IMR-90 (cell line): ENCODE data around the gene GALNT9. TPM values are rescaled to one million over a fixed set of nuclear protein-coding genes. Genes with fewer than 3 reads are reported as not detected.

ENCODE experiments used
- ATAC-seq: fragments of 200-7000 bp; cut with Tn5 transposase; 2 replicates; pipeline ENCODE4 v1.9.1; 2020; ENCODE audit warnings: low read depth, mild to moderate bottlenecking, moderate library complexity
- BruUV-seq: library from RNA; stranded (reverse); fragments of 400-500 nt; replicated peaks from 2 replicates; lab custom pipeline; 2021; lab: Mats Ljungman, UMichigan
- CTCF ChIA-PET: fragments of 300-600 bp; formaldehyde crosslinking; extraction: SDS; loops from one replicate; lab custom pipeline; 2021; ENCODE audit warnings: antibody characterized with exemption; lab: Yijun Ruan, JAX
- POLR2A ChIA-PET: fragments of 300-600 bp; sonication (Branson Sonifier 250); formaldehyde crosslinking; loops from one replicate; lab custom pipeline; 2022; ENCODE audit warnings: antibody characterized with exemption; ENCODE audit not compliant: unreplicated experiment; lab: Charles Lee
- DNase-seq: peaks from one replicate; pipeline ENCODE4 v3.0.0; 2013
- H2AFZ ChIP-seq: replicated peaks from 2 replicates; pipeline ENCODE3; 2013; ENCODE audit warnings: low read length, mild to moderate bottlenecking; ENCODE audit not compliant: poor library complexity
- H2AK5ac ChIP-seq: 2 replicates; pipeline ENCODE4 v1.6.1; 2013; ENCODE audit warnings: low read depth, low read length, inconsistent platforms
- H2AK9ac ChIP-seq: replicated peaks from 2 replicates; pipeline ENCODE3; 2013; ENCODE audit warnings: mild to moderate bottlenecking, low read depth, low read length, moderate library complexity; ENCODE audit not compliant: poor library complexity
- H2BK120ac ChIP-seq: 2 replicates; pipeline ENCODE4 v1.6.1; 2013; ENCODE audit warnings: low read depth, low read length, inconsistent platforms
- H2BK15ac ChIP-seq: 3 replicates; pipeline ENCODE4 v1.6.1; 2013; ENCODE audit warnings: low read depth, low read length, inconsistent platforms
- H2BK20ac ChIP-seq: 2 replicates; pipeline ENCODE4 v1.6.1; 2013; ENCODE audit warnings: low read depth, mild to moderate bottlenecking, inconsistent platforms, low read length, moderate library complexity
- H2BK5ac ChIP-seq: 2 replicates; pipeline ENCODE4 v1.6.1; 2013; ENCODE audit warnings: mild to moderate bottlenecking, low read depth, low read length, inconsistent platforms; ENCODE audit not compliant: poor library complexity, severe bottlenecking
- H3K14ac ChIP-seq: replicated peaks from 2 replicates; pipeline ENCODE4 v1.6.1; 2013; ENCODE audit warnings: low read depth, low read length, inconsistent platforms
- H3K18ac ChIP-seq: 2 replicates; pipeline ENCODE4 v1.6.1; 2013; ENCODE audit warnings: low read depth, low read length, control low read depth
- H3K23ac ChIP-seq: 2 replicates; pipeline ENCODE4 v1.6.1; 2013; ENCODE audit warnings: low read depth, low read length, inconsistent platforms
- H3K27ac ChIP-seq: 2 replicates; pipeline ENCODE4 v1.5.1; 2013; ENCODE audit warnings: mild to moderate bottlenecking, control low read depth, low read length; ENCODE audit not compliant: insufficient read depth
- H3K27me3 ChIP-seq: 2 replicates; pipeline ENCODE4 v1.6.1; 2013; ENCODE audit warnings: low read length; ENCODE audit not compliant: control insufficient read depth, insufficient read depth
- H3K36me3 ChIP-seq: 2 replicates; pipeline ENCODE4 v1.6.1; 2013; ENCODE audit warnings: low read length, mixed read lengths; ENCODE audit not compliant: control insufficient read depth, insufficient read depth
- H3K4ac ChIP-seq: 2 replicates; pipeline ENCODE4 v1.6.1; 2013; ENCODE audit warnings: low read depth, low read length, inconsistent platforms
- H3K4me1 ChIP-seq: 2 replicates; pipeline ENCODE4 v1.6.1; 2013; ENCODE audit warnings: low read length, mixed read lengths; ENCODE audit not compliant: control insufficient read depth, insufficient read depth
- H3K4me2 ChIP-seq: 2 replicates; pipeline ENCODE4 v1.6.1; 2013; ENCODE audit warnings: low read depth, mild to moderate bottlenecking, control low read depth, low read length, moderate library complexity
- H3K4me3 ChIP-seq: 2 replicates; pipeline ENCODE4 v1.5.1; 2013; ENCODE audit warnings: low read depth, mild to moderate bottlenecking, control low read depth, low read length, moderate library complexity; ENCODE audit not compliant: insufficient read depth
- H3K56ac ChIP-seq: 2 replicates; pipeline ENCODE4 v1.6.1; 2013; ENCODE audit warnings: low read length, inconsistent platforms; ENCODE audit not compliant: insufficient read depth; ENCODE audit errors: extremely low read depth
- H3K79me1 ChIP-seq, 2 experiments: 2 replicates each; pipeline ENCODE4 v1.6.1; 2013; ENCODE audit warnings: low read length in 2 of 2, inconsistent platforms in 1 of 2, low read depth in 1 of 2
- H3K9ac ChIP-seq: 2 replicates; pipeline ENCODE4 v1.6.1; 2013; ENCODE audit warnings: low read depth, low read length, control low read depth
- H3K9me1 ChIP-seq: 2 replicates; pipeline ENCODE4 v1.6.1; 2013; ENCODE audit warnings: low read length, inconsistent platforms; ENCODE audit not compliant: insufficient read depth
- H3K9me3 ChIP-seq: 2 replicates; pipeline ENCODE4 v1.6.1; 2013; ENCODE audit warnings: low read length; ENCODE audit not compliant: control insufficient read depth, insufficient read depth
- H4K20me1 ChIP-seq: 2 replicates; pipeline ENCODE4 v1.6.1; 2013; ENCODE audit warnings: low read length, inconsistent platforms; ENCODE audit not compliant: insufficient read depth
- H4K5ac ChIP-seq: 2 replicates; pipeline ENCODE4 v1.6.1; 2013; ENCODE audit warnings: mild to moderate bottlenecking, low read depth, low read length, control low read depth
- H4K8ac ChIP-seq, 2 experiments: 2 replicates each; pipeline ENCODE4 v1.6.1; 2013; ENCODE audit warnings: low read depth in 2 of 2, low read length in 2 of 2, control low read depth in 1 of 2, inconsistent platforms in 1 of 2
- H4K91ac ChIP-seq: 2 replicates; pipeline ENCODE4 v1.6.1; 2013; ENCODE audit warnings: low read depth, low read length, inconsistent platforms; ENCODE audit not compliant: insufficient read depth
- BHLHE40 ChIP-seq: fragments of 150-350 bp; IDR thresholded peaks from 2 replicates; pipeline ENCODE4 v1.6.1; 2016; ENCODE audit warnings: mild to moderate bottlenecking, low read depth, low read length
- CEBPB ChIP-seq: IDR thresholded peaks from 2 replicates; pipeline ENCODE4 v1.6.1; 2012; ENCODE audit warnings: low read depth, low read length, improper control_type of control experiment
- CHD1 ChIP-seq: IDR thresholded peaks from 2 replicates; pipeline ENCODE4 v1.6.1; 2012; ENCODE audit warnings: low read depth, low read length, improper control_type of control experiment
- CTCF ChIP-seq: conservative IDR thresholded peaks from 2 replicates; pipeline ENCODE4 v1.5.1; 2012; ENCODE audit warnings: mild to moderate bottlenecking, low read depth, low read length, improper control_type of control experiment
- ELK1 ChIP-seq: fragments of 150-350 bp; IDR thresholded peaks from 2 replicates; pipeline ENCODE4 v1.6.1; 2016; ENCODE audit warnings: low read depth, mild to moderate bottlenecking, low read length, moderate library complexity, borderline replicate concordance
- FOS ChIP-seq: fragments of 150-350 bp; IDR thresholded peaks from 2 replicates; pipeline ENCODE4 v1.6.1; 2016; ENCODE audit warnings: low read depth, low read length
- MAFK ChIP-seq: IDR thresholded peaks from 2 replicates; pipeline ENCODE4 v1.6.1; 2012; ENCODE audit warnings: low read depth, low read length, improper control_type of control experiment
- MXI1 ChIP-seq: IDR thresholded peaks from 2 replicates; pipeline ENCODE4 v1.6.1; 2012; ENCODE audit warnings: low read depth, mild to moderate bottlenecking, low read length, moderate library complexity, borderline replicate concordance
- NFE2L2 ChIP-seq: fragments of 150-350 bp; IDR thresholded peaks from 2 replicates; pipeline ENCODE4 v1.6.1; 2016; ENCODE audit warnings: low read depth, mild to moderate bottlenecking, low read length
- RCOR1 ChIP-seq: IDR thresholded peaks from 2 replicates; pipeline ENCODE4 v1.6.1; 2012; ENCODE audit warnings: mild to moderate bottlenecking, low read length, improper control_type of control experiment; ENCODE audit not compliant: insufficient replicate concordance
- RFX5 ChIP-seq: IDR thresholded peaks from 2 replicates; pipeline ENCODE4 v1.8.0; 2012; ENCODE audit warnings: low read depth, mild to moderate bottlenecking, low read length, moderate library complexity
- SMC3 ChIP-seq: fragments of 150-350 bp; IDR thresholded peaks from 2 replicates; pipeline ENCODE4 v1.6.1; 2016; ENCODE audit warnings: low read depth, mild to moderate bottlenecking, antibody characterized with exemption, low read length, moderate library complexity
- WGBS, 2 experiments: methylation state at CpG; one replicate each; pipeline versions ENCODE4 v1.1.5 to v1.1.7; 2013; ENCODE audit warnings: missing lambda C conversion rate in 2 of 2; ENCODE audit not compliant: insufficient read length in 1 of 2; ENCODE audit errors: extremely low coverage in 2 of 2; 5-methylcytosine and 5-hydroxymethylcytosine counted together
- dilution Hi-C: fragments of 300-500 bp; cut with HindIII; formaldehyde crosslinking; loops from one replicate; pipeline ENCODE4 v1.14.3; 2018; ENCODE audit warnings: low sequenced_read_pairs; ENCODE audit not compliant: unreplicated experiment
- in situ Hi-C: fragments of 300-500 bp; cut with MboI; formaldehyde crosslinking; loops from 3 replicates; pipeline ENCODE4 v1.14.3; 2019; ENCODE audit warnings: low sequenced_read_pairs, inconsistent platforms, mixed read lengths
- intact Hi-C: fragments of 100-400 bp; cut with micrococcal nuclease; formaldehyde crosslinking; loops from 2 replicates; pipeline ENCODE4 v1.10.0; 2022
- polyA plus RNA-seq, 3 experiments: library from polyadenylated mRNA; depleted of rRNA; stranded (reverse); fragments of >200 nt; gene quantifications; 2 replicates each; pipeline ENCODE4 v1.2.3, GENCODE V29; 2012; ENCODE audit warnings: low replicate concordance in 1 of 3
- total RNA-seq: library from RNA; depleted of rRNA; stranded (reverse); fragments of >200 nt; gene quantifications from 2 replicates; pipeline ENCODE4 v1.2.3, GENCODE V29; 2012

Gene GALNT9
- total and polyA plus RNA-seq, 2 of the 4 experiments (the other 2 are of a cell fraction) = under 0.01 to 0.12 TPM

- TF ChIP-seq MXI1 = no peak
These were observed 545 bp upstream of the GALNT9 start (continued) for GRCh38 chr12:132329720-132330548.

GRCh38 chr12:132328282-132329029, 933 bp downstream of the GALNT9 start:
- in situ Hi-C loops (no loop called here), intact Hi-C loops (no loop called here), dilution Hi-C loops (no loop called here)
- Histone ChIP-seq H3K23ac (no peak overlapping the region), H2AFZ (no peak overlapping the region), H3K18ac (no peak overlapping the region), H2BK120ac (no peak overlapping the region), H2BK20ac (no peak overlapping the region), H3K4me1 (no peaks in the 10 kb centered on the region), H2AK5ac (no peak overlapping the region), H3K4me3 (no peak overlapping the region), H3K4ac (no peak overlapping the region), H4K8ac (no peak overlapping the region), H3K27ac (no peak overlapping the region), H3K9me3 (peaks cover 7% of the 10 kb centered on the region; the same call in 1 of the 2 replicates), H3K36me3 (no peaks in the 10 kb centered on the region), H2AK9ac (no peak overlapping the region), H4K20me1 (no peaks in the 10 kb centered on the region), H3K9me1 (no peaks in the 10 kb centered on the region), H3K79me1 (no peaks in the 10 kb centered on the region), H3K9ac (no peak overlapping the region), H3K14ac (no peak overlapping the region), H3K27me3 (peaks cover 6% of the 10 kb centered on the region; the same call in 1 of the 2 replicates), H4K5ac (no peak overlapping the region), H4K91ac (no peak overlapping the region), H3K4me2 (no peak overlapping the region), H2BK5ac (no peak overlapping the region), H2BK15ac (no peak overlapping the region), H3K56ac (no peak overlapping the region)
- WGBS, 2 experiments = 29% methylated on average over 10 of the region's 34 CpGs; no CpG with 5 or more reads in 1 of the 2 experiments
- ATAC-seq (no peak), DNase-seq (no peak)
- POLR2A ChIA-PET = no interaction called here
- no TSS peak for BruUV-seq
- CTCF ChIA-PET = interaction anchor here (0.6 kb wide), 1 partner anchor 54 kb away, joined by 5 read pairs; no protein-coding TSS in a partner anchor
- TF ChIP-seq FOS (no peak), BHLHE40 (no peak), SMC3 (no peak), ELK1 (no peak), NFE2L2 (no peak), MAFK (no peak), RCOR1 (no peak), CHD1 (no peak), CEBPB (no peak), MXI1 (no peak), CTCF (no peak), RFX5 (no peak)
